ENCODE data around the gene SQOR. TPM values are rescaled to one million over a fixed set of nuclear protein-coding genes. Genes with fewer than 3 reads are reported as not detected.

SQOR gene
- total and polyA plus RNA-seq, 2 experiments from 2014 or later = 19.7 to 21.9 TPM

- Histone ChIP-seq H3K4me3 (no peak overlapping the region), H3K36me3 (ENCODE audit: low read depth) (no peaks in the 10 kb centered on the region), H3K9me2 (ENCODE audit: insufficient read depth) (no peaks in the 10 kb centered on the region), H3K9ac (no peak overlapping the region), H2AFZ (no peak overlapping the region), H3K27ac (no peak overlapping the region), H3K4me1 (ENCODE audit: insufficient read depth) (no peaks in the 10 kb centered on the region), H3K9me3 (ENCODE audit: low read depth) (no peaks in the 10 kb centered on the region), H3K4me2 (ENCODE audit: unreplicated experiment) (no peak overlapping the region), H3K27me3 (replicated peaks; ENCODE audit: insufficient read depth) (no peaks in the 10 kb centered on the region), H4K20me1 (ENCODE audit: insufficient read depth) (no peaks in the 10 kb centered on the region), H3K79me2 (ENCODE audit: insufficient read depth) (no peaks in the 10 kb centered on the region), H3F3A (ENCODE audit: insufficient read depth) (0 out of 2 replicates have a peak, but pooled peaks cover 8% of the 10 kb centered on the region)
- 61 to 77% methylated on average over 3 of the region's 3 CpGs for WGBS, 2 experiments (ENCODE audit: low coverage in 1 of 2, low lambda C conversion rate in 2 of 2, missing lambda C conversion rate in 2 of 2)
- no peak for DNase-seq
- in situ Hi-C loops (cut with MboI) = no loop called here
- TF ChIP-seq EZH2phosphoT487 (IDR thresholded peaks at IDR 0.05; ENCODE audit: insufficient read depth, low read depth) (no peak), EZH2 (IDR thresholded peaks at IDR 0.05; ENCODE audit: insufficient read depth, poor library complexity, severe bottlenecking) (no peak)
These were observed 67.2 kb downstream of the SQOR start for GRCh38 chr15:45702041-45702440.

- Histone ChIP-seq H3K9me2 (ENCODE audit: insufficient read depth) (no peaks in the 10 kb centered on the region), H3K36me3 (ENCODE audit: low read depth) (no peaks in the 10 kb centered on the region), H3K27me3 (replicated peaks; ENCODE audit: insufficient read depth) (no peaks in the 10 kb centered on the region), H3K9me3 (ENCODE audit: low read depth) (no peaks in the 10 kb centered on the region), H3K4me2 (ENCODE audit: unreplicated experiment) (peak overlapping the region; percentile 36), H4K20me1 (ENCODE audit: insufficient read depth) (no peaks in the 10 kb centered on the region), H3F3A (ENCODE audit: insufficient read depth) (0 out of 2 replicates have a peak, but pooled peaks cover 8% of the 10 kb centered on the region), H3K27ac (no peak overlapping the region), H3K79me2 (ENCODE audit: insufficient read depth) (no peaks in the 10 kb centered on the region), H2AFZ (peak overlapping the region; percentile 92), H3K4me1 (ENCODE audit: insufficient read depth) (no peaks in the 10 kb centered on the region), H3K4me3 (peak overlapping the region; percentile 78), H3K9ac (no peak overlapping the region)
- TF ChIP-seq EZH2phosphoT487 (IDR thresholded peaks at IDR 0.05; ENCODE audit: insufficient read depth, low read depth) (no peak), EZH2 (IDR thresholded peaks at IDR 0.05; ENCODE audit: insufficient read depth, poor library complexity, severe bottlenecking) (no peak)
- DNase-seq = peak; percentile 5
- WGBS, 2 experiments (ENCODE audit: low coverage in 1 of 2, low lambda C conversion rate in 2 of 2, missing lambda C conversion rate in 2 of 2) = 39 to 44% methylated on average over 13 of the region's 13 CpGs
- in situ Hi-C loops (cut with MboI) = no loop called here
These were observed 69.0 kb downstream of the SQOR start for GRCh38 chr15:45703670-45704328.

GRCh38 chr15:45704329-45705249 is 69.8 kb downstream of the SQOR start:
- H3K79me2 ChIP-seq (ENCODE audit: insufficient read depth) = no peaks in the 10 kb centered on the region
- no peaks in the 10 kb centered on the region for H3K4me1 ChIP-seq (ENCODE audit: insufficient read depth)
- no peaks in the 10 kb centered on the region for H3K9me2 ChIP-seq (ENCODE audit: insufficient read depth)
- no peaks in the 10 kb centered on the region for H3K9me3 ChIP-seq (ENCODE audit: low read depth)
- H3K9ac ChIP-seq = peak overlapping the region; percentile 58
- H3K27me3 ChIP-seq (replicated peaks; ENCODE audit: insufficient read depth) = no peaks in the 10 kb centered on the region
- 0 out of 2 replicates have a peak, but pooled peaks cover 8% of the 10 kb centered on the region for H3F3A ChIP-seq (ENCODE audit: insufficient read depth)
- no peaks in the 10 kb centered on the region for H4K20me1 ChIP-seq (ENCODE audit: insufficient read depth)
- H3K36me3 ChIP-seq (ENCODE audit: low read depth) = no peaks in the 10 kb centered on the region
- TF ChIP-seq EZH2 (IDR thresholded peaks at IDR 0.05; ENCODE audit: insufficient read depth, poor library complexity, severe bottlenecking) (no peak), EZH2phosphoT487 (IDR thresholded peaks at IDR 0.05; ENCODE audit: insufficient read depth, low read depth) (no peak)
- peak overlapping the region; percentile 78 for H3K4me3 ChIP-seq
- DNase-seq = peak; percentile 57
- in situ Hi-C loops (cut with MboI) = no loop called here
- peak overlapping the region; percentile 94 for H3K4me2 ChIP-seq (ENCODE audit: unreplicated experiment)
- H3K27ac ChIP-seq = no peak overlapping the region
- WGBS, 2 experiments (ENCODE audit: low coverage in 1 of 2, low lambda C conversion rate in 2 of 2, missing lambda C conversion rate in 2 of 2) = 2 to 3% methylated on average over 36 to 67 of the region's 67 CpGs
- peak overlapping the region; percentile 92 for H2AFZ ChIP-seq

Data from GM23248 (cell line).